Heart left ventricle (tissue), 16 donors: ENCODE measurements around the gene RCN2. TPM values are rescaled to one million over a fixed set of nuclear protein-coding genes. Genes with fewer than 3 reads are reported as not detected.

ENCODE experiments used
- ATAC-seq, 4 donors: fragments of 200-7000 bp; cut with Tn5 transposase; one replicate each; pipeline ENCODE4 v1.9.1; 2020 to 2022; ENCODE audit warnings: moderate library complexity in 4 of 4, mild to moderate bottlenecking in 3 of 4, moderate number of reproducible peaks in 1 of 4
- DNase-seq, 5 donors: peaks; one replicate each; pipeline ENCODE4 v3.0.0-alpha.2; 2020
- H3K27ac ChIP-seq, 12 donors: fragments of 200-600 bp; sonication (generic) in 4 of 12; one replicate each; pipeline versions ENCODE4 v1.5.0 to v1.8.0; 2016 to 2022; ENCODE audit warnings: mild to moderate bottlenecking in 2 of 12
- H3K27me3 ChIP-seq, 9 donors: fragments of 200-600 bp; sonication (generic) in 2 of 9; one replicate each; pipeline versions ENCODE4 v1.5.1 to v1.8.0; 2016 to 2022; ENCODE audit warnings: mild to moderate bottlenecking in 3 of 9
- H3K36me3 ChIP-seq, 9 donors: fragments of 200-600 bp; sonication (generic) in 2 of 9; one replicate each; pipeline versions ENCODE4 v1.5.0 to v1.8.0; 2018 to 2022; ENCODE audit warnings: mild to moderate bottlenecking in 2 of 9
- H3K4me1 ChIP-seq, 12 donors: fragments of 200-600 bp; sonication (generic) in 4 of 12; one replicate each; pipeline versions ENCODE4 v1.5.0 to v1.8.0; 2016 to 2022; ENCODE audit warnings: mild to moderate bottlenecking in 3 of 12
- H3K4me3 ChIP-seq, 12 donors: fragments of 200-600 bp; sonication (generic) in 4 of 12; one replicate each; pipeline versions ENCODE4 v1.5.0 to v1.8.0; 2017 to 2022; ENCODE audit warnings: mild to moderate bottlenecking in 9 of 12, moderate library complexity in 4 of 12
- H3K9me3 ChIP-seq, 12 donors: fragments of 200-600 bp; sonication (generic) in 4 of 12; one replicate each; pipeline versions ENCODE4 v1.5.0 to v1.8.0; 2016 to 2022; ENCODE audit warnings: mild to moderate bottlenecking in 1 of 12
- POLR2A ChIP-seq, 2 donors: fragments of 450-650 bp; IDR thresholded peaks; one replicate each; pipeline ENCODE4 v1.6.1; 2017; ENCODE audit warnings: antibody characterized with exemption in 2 of 2, mild to moderate bottlenecking in 2 of 2, moderate library complexity in 2 of 2
- WGBS, 4 donors: extraction: QIAGEN DNeasy Blood & Tissue Kit in 2 of 4; methylation state at CpG; one replicate each; pipeline versions ENCODE4 v1.1.5 to v1.1.7; 2013 to 2018; 5-methylcytosine and 5-hydroxymethylcytosine counted together
- intact Hi-C, 10 donors: fragments of 100-400 bp; cut with DNase I; formaldehyde crosslinking; loops; one replicate each; pipeline versions ENCODE4 v1.11.1 to v1.14.2; 2022
- polyA plus RNA-seq, 2 donors: library from polyadenylated mRNA; stranded (reverse); fragments of 200-250 nt; gene quantifications; one replicate each; pipeline ENCODE4 v1.2.3, GENCODE V29; 2013
- total RNA-seq, 9 donors: library from RNA; depleted of rRNA in 2 of 9; stranded (reverse); fragments of >200 nt in 2 of 9; fragmentation: NEBNext Ultra II Directional in 3 of 9; extraction: Animal tissue kit (Norgen Biotek cat#: 25700) in 3 of 9; gene quantifications; one replicate each; pipeline versions ENCODE4 v1.1.0 to v1.2.4, GENCODE V29; 2016 to 2023
- TF ChIP-seq, protein P1 (sequence below), 12 donors: fragments of 200-600 bp; sonication (generic) in 4 of 12; IDR thresholded peaks; one replicate each; pipeline versions ENCODE4 v1.5.0 to v1.8.0; 2018 to 2022; ENCODE audit warnings: antibody characterized with exemption in 12 of 12, mild to moderate bottlenecking in 5 of 12
- donor health status: ischemic (EF 13 %, LVEDD 7.1; RV severe dilation, severe dysfunction).
- donor health status: healthy with polysubstance abuse.
- donor health status: DM: no; HTN: yes; CAD: no.
- donor health status: DM: no; HTN: no; CAD: no.
- donor health status: ischemic (EF 25% LVEDD 6.9; RV normal size, moderate dysfunction).
- donor health status: ischemic (EF 25% LVEDD 5.7; RV mildly dilated, moderate dysfunction).
- donor health status: healthy.
- donor health status: DM: yes; HTN: yes; CAD: no.
- donor health status: ischemic (EF 35%, LVEDD 5.7; RV mildly dilated, moderate dysfunction).
- donor health status: nonischemic (EF 11% LVEDD 7.7; RV severe dilation, severe dysfunction).
- donor health status: DM: yes; HTN: yes; CAD: no.
- donor health status: PGD.
- donor health status: ischemic (EF 29% LVEDD 5.4; RV normal size, mild dysfunction).
- donor health status: nonischemic (EF 23%, LVEDD 6.1; RV moderate dilation, normal function).

The RCN2 gene
- total and polyA plus RNA-seq, 11 donors: 17.3 to 38.6 (median 28.7) TPM

- no peak for TF ChIP-seq POLR2A (IDR thresholded peaks at IDR 0.05)
- TF ChIP-seq, protein P1, sequence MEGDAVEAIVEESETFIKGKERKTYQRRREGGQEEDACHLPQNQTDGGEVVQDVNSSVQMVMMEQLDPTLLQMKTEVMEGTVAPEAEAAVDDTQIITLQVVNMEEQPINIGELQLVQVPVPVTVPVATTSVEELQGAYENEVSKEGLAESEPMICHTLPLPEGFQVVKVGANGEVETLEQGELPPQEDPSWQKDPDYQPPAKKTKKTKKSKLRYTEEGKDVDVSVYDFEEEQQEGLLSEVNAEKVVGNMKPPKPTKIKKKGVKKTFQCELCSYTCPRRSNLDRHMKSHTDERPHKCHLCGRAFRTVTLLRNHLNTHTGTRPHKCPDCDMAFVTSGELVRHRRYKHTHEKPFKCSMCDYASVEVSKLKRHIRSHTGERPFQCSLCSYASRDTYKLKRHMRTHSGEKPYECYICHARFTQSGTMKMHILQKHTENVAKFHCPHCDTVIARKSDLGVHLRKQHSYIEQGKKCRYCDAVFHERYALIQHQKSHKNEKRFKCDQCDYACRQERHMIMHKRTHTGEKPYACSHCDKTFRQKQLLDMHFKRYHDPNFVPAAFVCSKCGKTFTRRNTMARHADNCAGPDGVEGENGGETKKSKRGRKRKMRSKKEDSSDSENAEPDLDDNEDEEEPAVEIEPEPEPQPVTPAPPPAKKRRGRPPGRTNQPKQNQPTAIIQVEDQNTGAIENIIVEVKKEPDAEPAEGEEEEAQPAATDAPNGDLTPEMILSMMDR (IDR thresholded peaks at IDR 0.05): no peak
- peaks cover 0 to 19% (median 10%) of the 10 kb centered on the region in 12 donors for H3K4me1 ChIP-seq
- 22 to 26% (median 23%) methylated on average over 13 to 14 of the region's 14 CpGs for WGBS, 4 donors
- H3K36me3 ChIP-seq: peaks cover 0 to 46% (median 28%) of the 10 kb centered on the region in 9 donors
- no peaks in the 10 kb centered on the region for H3K9me3 ChIP-seq
- ATAC-seq: no peak
- H3K27me3 ChIP-seq: no peaks in the 10 kb centered on the region
- no peak for DNase-seq
- H3K27ac ChIP-seq: peak overlapping the region in 11 of 12 donors; percentile 72 to 91 (median 79)
- peak overlapping the region; percentile 56 to 100 (median 78) for H3K4me3 ChIP-seq
- intact Hi-C loops: no loop called here
Observed at GRCh38 chr15:76932135-76932966, 802 bp downstream of the RCN2 start.

- no peak for TF ChIP-seq POLR2A (IDR thresholded peaks at IDR 0.05)
- TF ChIP-seq, protein P1 (IDR thresholded peaks at IDR 0.05): no peak
- 94 to 98% (median 95%) methylated on average over 2 of the region's 2 CpGs for WGBS, 4 donors
- peaks cover 0 to 66% (median 38%) of the 10 kb centered on the region in 9 donors for H3K36me3 ChIP-seq
- H3K27ac ChIP-seq: no peak overlapping the region
- H3K9me3 ChIP-seq: no peaks in the 10 kb centered on the region
- ATAC-seq: no peak
- intact Hi-C loops: no loop called here
- H3K4me3 ChIP-seq: no peak overlapping the region
- no peak for DNase-seq
- H3K4me1 ChIP-seq: peaks cover 0 to 18% (median 10%) of the 10 kb centered on the region in 12 donors
- H3K27me3 ChIP-seq: no peaks in the 10 kb centered on the region
Observed at GRCh38 chr15:76935620-76936019, 4.1 kb downstream of the RCN2 start.

- Histone ChIP-seq H3K36me3 (peaks cover 0 to 66% (median 38%) of the 10 kb centered on the region in 9 donors), H3K9me3 (no peaks in the 10 kb centered on the region), H3K27me3 (no peaks in the 10 kb centered on the region), H3K4me3 (no peak overlapping the region), H3K4me1 (peaks cover 0 to 16% (median 6%) of the 10 kb centered on the region in 12 donors), H3K27ac (no peak overlapping the region)
- no peak for ATAC-seq
- no peak for DNase-seq
- 95 to 96% (median 95%) methylated on average over 3 of the region's 3 CpGs for WGBS, 4 donors
- TF ChIP-seq POLR2A (IDR thresholded peaks at IDR 0.05): no peak
- TF ChIP-seq, protein P1 (IDR thresholded peaks at IDR 0.05): no peak
- intact Hi-C loops: no loop called here
Observed at GRCh38 chr15:76936671-76937070, 5.1 kb downstream of the RCN2 start.

- H3K4me3 ChIP-seq: no peak overlapping the region
- ATAC-seq (no peak), DNase-seq (no peak)
- no peak for TF ChIP-seq POLR2A (IDR thresholded peaks at IDR 0.05)
- TF ChIP-seq, protein P1 (IDR thresholded peaks at IDR 0.05): no peak
- H3K36me3 ChIP-seq: peaks cover 0 to 64% (median 39%) of the 10 kb centered on the region in 9 donors
- H3K27ac ChIP-seq: no peak overlapping the region
- peaks cover 0 to 3% (median 0%) of the 10 kb centered on the region in 12 donors for H3K4me1 ChIP-seq
- no peaks in the 10 kb centered on the region for H3K9me3 ChIP-seq
- H3K27me3 ChIP-seq: no peaks in the 10 kb centered on the region
- 91 to 99% (median 95%) methylated on average over 5 of the region's 5 CpGs for WGBS, 4 donors
- intact Hi-C loops: no loop called here
Observed at GRCh38 chr15:76938752-76939151, 7.2 kb downstream of the RCN2 start.
